NCI-H2107 treated with DMSO at 0.1 percent for 48 hours (cell line): Measurements from ENCODE around the gene PLA2G5.
"Not testable (repeated sequence)": the region's sequence is repeated elsewhere in the genome, so short reads cannot be mapped to it uniquely, and the experiment has no call there.

ENCODE experiments used
- DNase-seq: peaks from one replicate; lab custom pipeline; 2025; ENCODE audit not compliant: unreplicated experiment; lab: John Stamatoyannopoulos, UW

PLA2G5 gene

DNA sequence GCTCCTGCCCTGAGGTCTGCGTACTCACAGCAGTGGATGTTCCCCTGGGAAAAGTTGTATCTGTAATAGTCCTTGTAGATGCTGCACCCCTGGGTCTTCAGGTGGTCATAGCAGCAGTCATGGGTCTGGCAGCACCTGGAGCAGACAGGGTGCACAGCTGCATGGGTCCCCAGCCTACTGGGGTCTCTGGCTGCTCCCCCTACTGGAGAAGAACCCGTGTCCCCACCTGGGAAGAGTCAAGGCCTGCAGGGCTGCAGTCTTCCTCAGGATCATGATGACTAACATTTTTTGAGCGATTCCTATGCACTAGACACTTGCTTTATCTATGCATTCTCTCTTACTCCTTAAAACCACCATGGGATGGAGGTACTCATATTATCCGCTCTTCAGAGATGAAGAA is 45.5 kb downstream of the PLA2G5 start:
- DNase-seq, result no peak

DNA sequence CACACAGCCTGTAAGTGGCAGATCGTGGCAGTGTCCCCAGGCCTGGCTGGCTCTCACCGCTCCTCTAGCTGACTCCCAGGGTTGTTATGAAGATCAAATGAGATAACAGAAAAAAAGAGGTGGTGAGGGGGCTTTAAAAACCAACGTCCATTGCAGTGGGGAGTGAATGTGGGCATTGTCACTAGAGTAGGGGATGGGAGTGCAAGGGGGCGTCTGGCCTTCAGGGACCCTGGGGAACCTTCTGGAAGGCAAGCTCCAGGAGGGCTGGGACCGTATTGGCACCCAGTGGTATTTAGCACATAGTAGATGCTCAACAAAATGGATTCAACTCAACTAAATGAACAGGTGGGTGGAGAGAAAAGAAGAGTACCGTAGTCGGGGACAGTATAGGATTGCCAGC is 45.9 kb downstream of the PLA2G5 start:
- no peak for DNase-seq

GRCh38 chr1:20117236-20117635 is 47.2 kb downstream of the PLA2G5 start:
- DNase-seq, result no peak

GRCh38 chr1:20119347-20119746 is 49.4 kb downstream of the PLA2G5 start, which contains the start of gene PLA2G2D:
PLA2G2D (minus strand) TSS chr1:20119536; CDS start chr1:20119498, 38 bp downstream.
- no peak for DNase-seq

- no peak for DNase-seq
These were observed 50.8 kb downstream of the PLA2G5 start for GRCh38 chr1:20120796-20121195.

DNA sequence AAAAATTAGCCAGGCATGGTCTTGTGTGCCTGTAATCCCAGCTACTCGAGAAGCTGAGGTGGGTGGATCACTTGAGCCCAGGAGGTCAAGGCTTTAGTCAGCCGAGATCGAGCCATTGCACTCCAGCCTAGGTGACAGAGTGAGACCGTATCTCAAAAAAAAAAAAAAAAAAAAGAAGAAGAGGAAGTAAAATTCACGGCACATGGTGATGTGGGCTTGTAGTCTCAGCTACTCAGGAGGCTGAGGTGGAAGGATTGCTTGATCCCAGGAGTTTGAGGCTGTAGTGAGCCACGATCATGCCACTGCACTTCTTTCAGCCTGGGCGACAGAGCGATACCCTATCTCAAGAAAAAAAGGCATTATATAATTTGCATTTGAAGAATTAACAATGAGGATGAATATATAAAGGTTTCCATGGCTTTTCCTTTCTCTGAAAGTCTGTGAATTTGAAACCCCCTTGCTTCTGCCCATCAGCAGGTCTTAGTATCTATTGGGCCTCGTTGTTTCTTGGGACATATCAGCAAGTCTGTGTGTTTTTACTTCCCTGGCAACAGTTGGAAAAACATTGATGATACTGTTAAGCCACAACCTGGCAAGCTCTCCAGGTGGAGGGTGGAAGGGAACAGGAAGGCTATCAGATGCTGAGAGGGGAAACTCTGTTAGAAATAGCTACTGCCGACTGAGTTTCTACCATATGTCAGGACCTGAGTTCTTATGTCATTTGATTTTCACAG is 53.9 kb downstream of the PLA2G5 start:
- no peak for DNase-seq

- DNase-seq, result no peak
These were observed 54.6 kb downstream of the PLA2G5 start for GRCh38 chr1:20124456-20125057.

- no peak for DNase-seq
These were observed 55.1 kb downstream of the PLA2G5 start for GRCh38 chr1:20125100-20125499.

GRCh38 chr1:20126041-20126805 is 56.2 kb downstream of the PLA2G5 start:
- no peak for DNase-seq

GRCh38 chr1:20126806-20127440 is 56.9 kb downstream of the PLA2G5 start:
- no peak for DNase-seq

- not testable (repeated sequence) for DNase-seq
These were observed 60.5 kb downstream of the PLA2G5 start for GRCh38 chr1:20130518-20130917.

DNA sequence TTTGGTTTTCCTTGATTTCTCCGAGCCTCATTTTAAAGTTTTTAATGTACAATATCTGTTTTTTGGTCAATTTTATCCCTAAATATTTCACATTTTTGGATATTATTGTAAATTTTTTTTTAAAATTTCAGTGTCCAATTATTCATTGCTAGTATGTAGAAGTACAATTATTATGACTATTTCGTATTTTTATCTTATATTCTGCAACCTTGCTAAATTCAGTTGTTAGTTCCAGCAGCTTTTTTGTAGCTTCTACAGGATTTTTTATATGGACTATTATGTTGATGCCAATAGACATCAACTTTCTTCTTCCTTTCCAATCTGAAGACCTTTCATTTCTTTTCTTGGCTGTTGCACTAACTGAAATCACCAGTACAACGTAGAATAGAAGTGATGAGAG is 65.0 kb downstream of the PLA2G5 start:
- DNase-seq, result no peak

DNA sequence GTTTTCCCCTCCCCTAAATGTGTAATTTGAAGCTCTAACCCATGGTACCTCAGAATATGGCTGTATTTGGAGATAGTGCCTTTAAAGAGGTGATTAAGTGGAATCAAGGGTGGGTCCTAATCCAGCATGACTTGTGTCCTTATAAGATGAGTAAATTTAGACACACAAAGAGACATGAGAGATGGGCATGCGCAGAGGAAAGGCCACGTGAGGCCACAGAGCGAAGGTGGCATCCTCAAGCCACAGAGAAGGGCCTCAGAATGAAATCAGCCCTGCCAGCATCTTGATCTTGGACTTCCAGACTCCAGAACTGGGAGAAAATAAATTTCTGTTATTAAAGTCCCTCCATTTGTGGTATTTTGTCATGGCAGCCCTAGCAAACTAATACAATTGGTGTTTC is 66.3 kb downstream of the PLA2G5 start:
- DNase-seq, result no peak

DNA sequence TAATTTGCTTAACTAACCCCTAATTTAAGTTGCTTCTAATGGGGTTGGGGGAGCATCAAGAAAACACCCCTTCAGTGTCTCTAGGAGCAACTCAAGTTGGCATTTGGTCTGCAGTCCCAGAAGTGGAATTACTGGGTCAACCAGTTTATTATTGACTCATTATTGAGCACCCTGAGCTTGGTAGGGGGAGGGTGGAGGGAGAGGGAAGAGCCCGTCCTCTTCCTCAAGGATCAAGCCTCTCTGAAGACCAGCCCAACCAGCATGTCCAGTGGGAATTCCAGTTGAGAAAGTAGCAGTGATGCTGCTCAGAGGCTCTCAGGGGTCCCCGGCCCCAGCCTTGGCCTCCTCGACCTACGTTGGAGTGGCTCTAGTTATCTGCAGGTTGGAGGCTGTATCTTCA is 67.1 kb downstream of the PLA2G5 start:
- no peak for DNase-seq

- no peak for DNase-seq
These were observed 67.6 kb downstream of the PLA2G5 start for GRCh38 chr1:20137604-20138003.

- DNase-seq, result no peak
These were observed 68.4 kb downstream of the PLA2G5 start for GRCh38 chr1:20138346-20138745.

GRCh38 chr1:20138961-20139550 is 69.1 kb downstream of the PLA2G5 start, which contains the start of gene PLA2G2F:
PLA2G2F (plus strand) TSS chr1:20139323; CDS start chr1:20139428, 105 bp downstream.
- DNase-seq, result no peak

- DNase-seq, result no peak
These were observed 70.0 kb downstream of the PLA2G5 start for GRCh38 chr1:20139776-20140612.

DNA sequence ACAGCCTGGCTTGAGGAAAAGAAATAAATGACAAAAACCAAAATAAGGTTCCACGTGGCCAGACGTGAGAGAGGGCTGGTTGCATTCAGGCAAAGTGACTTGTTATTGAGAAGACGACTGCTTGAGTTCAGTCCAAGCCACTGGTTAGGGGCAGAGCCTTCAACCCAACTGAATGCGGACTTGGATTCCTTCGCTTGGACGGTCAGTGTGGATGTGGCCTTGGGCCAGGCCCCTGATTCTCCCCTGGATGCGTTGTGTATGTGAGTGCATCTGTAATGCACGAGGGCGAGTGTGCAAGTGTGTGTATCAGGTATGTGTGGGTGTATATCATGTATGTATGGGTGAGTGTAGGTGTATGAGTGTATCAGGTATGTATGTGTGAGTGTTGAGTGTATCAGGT is 71.0 kb downstream of the PLA2G5 start:
- no peak for DNase-seq

GRCh38 chr1:20141466-20141865 is 71.5 kb downstream of the PLA2G5 start:
- DNase-seq, result no peak
